ENCODE data around the gene CPNE6.

GRCh38 chr14:24071144-24071697 is at the start of gene CPNE6:
- TF ChIP-seq CTCF (IDR thresholded peaks at IDR 0.05; ENCODE audit: insufficient read depth, low read length, poor library complexity, severe bottlenecking) (no peak), EZH2phosphoT487 (conservative IDR thresholded peaks at IDR 0.05; ENCODE audit: low read length) (no peak)
